PC-3 (cell line): ENCODE data around the gene UBE2E2. TPM values are rescaled to one million over a fixed set of nuclear protein-coding genes. Genes with fewer than 3 reads are reported as not detected.
A peak's percentile ranks its signal among the peaks of the same experiment; 100 is the strongest.

Experiments used
- ATAC-seq: fragments of 200-7000 bp; cut with Tn5 transposase; 2 replicates; pipeline ENCODE4 v1.9.1; 2020; ENCODE audit warnings: mild to moderate bottlenecking, moderate library complexity
- BruUV-seq: library from RNA; stranded (reverse); fragments of 400-500 nt; replicated peaks from 2 replicates; lab custom pipeline; 2021; lab: Mats Ljungman, UMichigan
- CTCF ChIA-PET: fragments of 300-600 bp; sonication (Branson Sonifier 250); formaldehyde crosslinking; loops from one replicate; lab custom pipeline; 2022; ENCODE audit warnings: antibody characterized with exemption; lab: Charles Lee
- POLR2A ChIA-PET: fragments of 300-600 bp; sonication (Branson Sonifier 250); formaldehyde crosslinking; loops from one replicate; lab custom pipeline; 2022; ENCODE audit warnings: antibody characterized with exemption; ENCODE audit not compliant: unreplicated experiment; lab: Charles Lee
- DNase-seq: peaks from one replicate; pipeline ENCODE4 v3.0.0-alpha.2; 2015
- H2AFZ ChIP-seq: fragments of 300-600 bp; sonication (generic); 2 replicates; pipeline ENCODE4 v1.6.0; 2016; ENCODE audit warnings: antibody characterized with exemption, low read length
- H3F3A ChIP-seq: fragments of 300-600 bp; sonication (generic); one replicate; pipeline ENCODE4 v1.6.0; 2017; ENCODE audit warnings: antibody characterized with exemption, low read length, control low read depth, mild to moderate bottlenecking; ENCODE audit not compliant: unreplicated experiment
- H3K27ac ChIP-seq: fragments of 300-600 bp; sonication (generic); 2 replicates; pipeline ENCODE4 v1.5.1; 2016; ENCODE audit warnings: mild to moderate bottlenecking, low read length
- H3K27me3 ChIP-seq: fragments of 300-600 bp; sonication (generic); 2 replicates; pipeline ENCODE4 v1.6.1; 2016; ENCODE audit warnings: low read length, mixed read lengths
- H3K36me3 ChIP-seq: fragments of 300-600 bp; sonication (generic); 2 replicates; pipeline ENCODE4 v1.6.1; 2016; ENCODE audit warnings: low read depth, mixed run types, low read length, mixed read lengths
- H3K4me1 ChIP-seq: fragments of 300-600 bp; sonication (generic); 2 replicates; pipeline ENCODE4 v1.5.1; 2016; ENCODE audit warnings: low read length; ENCODE audit not compliant: insufficient read depth
- H3K4me2 ChIP-seq: fragments of 300-600 bp; sonication (generic); 2 replicates; pipeline ENCODE4 v1.6.0; 2016; ENCODE audit warnings: low read length
- H3K4me3 ChIP-seq: fragments of 300-600 bp; sonication (generic); 2 replicates; pipeline ENCODE4 v1.5.1; 2016; ENCODE audit warnings: mild to moderate bottlenecking, low read length, mixed read lengths
- H3K79me2 ChIP-seq: fragments of 300-600 bp; sonication (generic); 2 replicates; pipeline ENCODE4 v1.6.1; 2017; ENCODE audit warnings: low read length, mixed read lengths
- H3K9ac ChIP-seq: fragments of 300-600 bp; sonication (generic); 2 replicates; pipeline ENCODE4 v1.6.0; 2016; ENCODE audit warnings: mild to moderate bottlenecking, low read length
- H3K9me2 ChIP-seq: fragments of 300-600 bp; sonication (generic); replicated peaks from 2 replicates; pipeline ENCODE4 v1.6.1; 2016; ENCODE audit warnings: mixed run types, low read length, mixed read lengths
- H3K9me3 ChIP-seq: fragments of 300-600 bp; sonication (generic); 2 replicates; pipeline ENCODE4 v1.6.1; 2016; ENCODE audit warnings: low read length, mixed read lengths
- H4K20me1 ChIP-seq: fragments of 300-600 bp; sonication (generic); 2 replicates; pipeline ENCODE4 v1.6.1; 2016; ENCODE audit warnings: low read length, mixed read lengths
- CTCF ChIP-seq: fragments of 300-600 bp; sonication (generic); conservative IDR thresholded peaks from 2 replicates; pipeline ENCODE4 v1.5.1; 2017; ENCODE audit warnings: antibody characterized with exemption, low read depth, mild to moderate bottlenecking, low read length
- EZH2 ChIP-seq: fragments of 300-600 bp; sonication (generic); IDR thresholded peaks from one replicate; pipeline ENCODE4 v1.6.1; 2017; ENCODE audit warnings: antibody characterized with exemption, mild to moderate bottlenecking, low read length; ENCODE audit not compliant: unreplicated experiment
- EZH2phosphoT487 ChIP-seq: fragments of 300-600 bp; sonication (generic); IDR thresholded peaks from 2 replicates; pipeline ENCODE4 v1.6.1; 2018; ENCODE audit warnings: mild to moderate bottlenecking, antibody characterized with exemption, low read length, borderline replicate concordance
- intact Hi-C: fragments of 100-400 bp; cut with micrococcal nuclease; formaldehyde crosslinking; loops from 2 replicates; pipeline ENCODE4 v1.9.0; 2023
- total RNA-seq: library from RNA; depleted of rRNA; stranded (reverse); fragments of >200 nt; gene quantifications from 2 replicates; pipeline ENCODE4 v1.2.3, GENCODE V29; 2014

Gene UBE2E2
- total RNA-seq, 1 experiment from 2014 or later: 25.6 TPM

- Histone ChIP-seq H3K36me3 (no peaks in the 10 kb centered on the region), H3K27ac (no peak overlapping the region), H3K4me3 (no peak overlapping the region), H3K9ac (no peak overlapping the region), H3K79me2 (no peaks in the 10 kb centered on the region), H3K9me3 (no peaks in the 10 kb centered on the region), H3K27me3 (no peaks in the 10 kb centered on the region), H2AFZ (no peak overlapping the region), H3K4me1 (peaks cover 18% of the 10 kb centered on the region), H3F3A (no peaks in the 10 kb centered on the region), H3K9me2 (no peaks in the 10 kb centered on the region), H4K20me1 (no peaks in the 10 kb centered on the region), H3K4me2 (no peak overlapping the region)
- intact Hi-C loops: no loop called here
- BruUV-seq: no TSS peak
- TF ChIP-seq EZH2phosphoT487 (no peak), EZH2 (no peak), CTCF (no peak)
- peak; percentile 45 for DNase-seq
- POLR2A ChIA-PET: interaction anchor here (0.5 kb wide), 1 partner anchor 824 kb away, joined by 3 read pairs; no protein-coding TSS in a partner anchor
- ATAC-seq: peak; percentile 58
- CTCF ChIA-PET: no interaction called here
Observed at GRCh38 chr3:23495507-23495906, 292.4 kb downstream of the UBE2E2 start.

DNA sequence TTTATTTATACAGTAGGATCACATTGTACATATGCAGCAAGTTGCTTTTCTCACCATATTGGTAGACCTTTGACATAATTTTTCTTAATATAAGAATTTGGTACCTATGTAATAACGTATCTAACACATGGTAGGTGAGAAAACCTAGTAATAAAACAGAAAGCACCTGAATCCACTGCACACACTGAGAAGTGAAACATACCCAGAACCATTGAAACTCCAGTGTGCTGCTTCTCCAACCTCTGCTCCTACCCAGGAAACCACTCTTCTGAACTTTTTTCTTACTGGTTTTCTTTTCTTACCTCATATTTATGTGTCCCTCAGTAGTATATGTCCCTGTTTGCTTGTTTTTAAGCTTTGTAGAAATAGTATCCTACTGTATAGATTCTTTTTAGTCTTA lies 293.0 kb downstream of the UBE2E2 start:
- no peaks in the 10 kb centered on the region for H3K9me3 ChIP-seq
- H3K9me2 ChIP-seq: no peaks in the 10 kb centered on the region
- H4K20me1 ChIP-seq: no peaks in the 10 kb centered on the region
- no peak for DNase-seq
- no peak overlapping the region for H3K9ac ChIP-seq
- TF ChIP-seq CTCF (no peak), EZH2 (no peak), EZH2phosphoT487 (no peak)
- POLR2A ChIA-PET: no interaction called here
- CTCF ChIA-PET: no interaction called here
- no TSS peak for BruUV-seq
- no peak overlapping the region for H3K4me3 ChIP-seq
- peaks cover 12% of the 10 kb centered on the region; the same call in 1 of the 2 replicates for H3K4me1 ChIP-seq
- H2AFZ ChIP-seq: no peak overlapping the region
- no peaks in the 10 kb centered on the region for H3K36me3 ChIP-seq
- ATAC-seq: no peak
- no peaks in the 10 kb centered on the region for H3F3A ChIP-seq
- H3K27me3 ChIP-seq: no peaks in the 10 kb centered on the region
- no peak overlapping the region for H3K4me2 ChIP-seq
- H3K27ac ChIP-seq: no peak overlapping the region
- intact Hi-C loops: no loop called here
- H3K79me2 ChIP-seq: no peaks in the 10 kb centered on the region

- Histone ChIP-seq H3K27me3 (no peaks in the 10 kb centered on the region), H3K27ac (no peak overlapping the region), H3K9ac (no peak overlapping the region), H3K4me2 (no peak overlapping the region), H3K9me2 (no peaks in the 10 kb centered on the region), H3K4me1 (peaks cover 12% of the 10 kb centered on the region; the same call in 1 of the 2 replicates), H2AFZ (no peak overlapping the region), H4K20me1 (no peaks in the 10 kb centered on the region), H3F3A (no peaks in the 10 kb centered on the region), H3K79me2 (no peaks in the 10 kb centered on the region), H3K36me3 (no peaks in the 10 kb centered on the region), H3K9me3 (no peaks in the 10 kb centered on the region), H3K4me3 (no peak overlapping the region)
- ChIA-PET CTCF (no interaction called here), POLR2A (no interaction called here)
- BruUV-seq: no TSS peak
- DNase-seq (no peak), ATAC-seq (no peak)
- TF ChIP-seq EZH2: no peak
- TF ChIP-seq EZH2phosphoT487: no peak
- TF ChIP-seq CTCF: no peak
- intact Hi-C loops: no loop called here
Observed at GRCh38 chr3:23497156-23497555, 294.0 kb downstream of the UBE2E2 start.
